Smooth muscle cell (in vitro differentiated cells): ENCODE results near the gene UNG. TPM values are rescaled to one million over a fixed set of nuclear protein-coding genes. Genes with fewer than 3 reads are reported as not detected.

Experiments used
- DNase-seq: peaks from one replicate; lab custom pipeline; 2025; ENCODE audit not compliant: unreplicated experiment; lab: John Stamatoyannopoulos, UW
- H2AFZ ChIP-seq: fragments of 200-600 bp; sonication (generic); 2 replicates; pipeline ENCODE4 v1.6.0; 2016; ENCODE audit warnings: antibody characterized with exemption, low read depth, mild to moderate bottlenecking
- H3F3A ChIP-seq: fragments of 200-600 bp; sonication (generic); 2 replicates; pipeline ENCODE4 v1.6.0; 2017; ENCODE audit warnings: antibody characterized with exemption, low read depth
- H3K27ac ChIP-seq: fragments of 200-600 bp; sonication (generic); 2 replicates; pipeline ENCODE4 v1.5.1; 2016; ENCODE audit warnings: low read depth, mild to moderate bottlenecking
- H3K27me3 ChIP-seq: fragments of 200-600 bp; sonication (generic); 2 replicates; pipeline ENCODE4 v1.6.1; 2016; ENCODE audit warnings: low read depth, mild to moderate bottlenecking
- H3K36me3 ChIP-seq: fragments of 200-600 bp; sonication (generic); 2 replicates; pipeline ENCODE4 v1.5.1; 2016; ENCODE audit warnings: low read depth
- H3K4me1 ChIP-seq: fragments of 200-600 bp; sonication (generic); 2 replicates; pipeline ENCODE4 v1.5.1; 2016; ENCODE audit warnings: low read depth
- H3K4me2 ChIP-seq: fragments of 200-600 bp; sonication (generic); 2 replicates; pipeline ENCODE4 v1.6.0; 2016; ENCODE audit warnings: mild to moderate bottlenecking
- H3K4me3 ChIP-seq: fragments of 200-600 bp; sonication (generic); 2 replicates; pipeline ENCODE4 v1.5.1; 2016; ENCODE audit warnings: mild to moderate bottlenecking
- H3K79me2 ChIP-seq: fragments of 200-600 bp; sonication (generic); 2 replicates; pipeline ENCODE4 v1.6.0; 2016; ENCODE audit warnings: low read depth, mild to moderate bottlenecking
- H3K9ac ChIP-seq: fragments of 200-600 bp; sonication (generic); 2 replicates; pipeline ENCODE4 v1.6.0; 2016; ENCODE audit warnings: low read depth
- H3K9me3 ChIP-seq: fragments of 200-600 bp; sonication (generic); replicated peaks from 2 replicates; pipeline ENCODE4 v1.5.1; 2016; ENCODE audit warnings: low read depth
- H4K20me1 ChIP-seq: fragments of 200-600 bp; sonication (generic); 2 replicates; pipeline ENCODE4 v1.6.0; 2016; ENCODE audit warnings: low read depth
- WGBS: methylation state at CpG from one replicate; pipeline ENCODE4 v1.1.7; 2016; ENCODE audit warnings: low lambda C conversion rate; 5-methylcytosine and 5-hydroxymethylcytosine counted together
- polyA plus RNA-seq: library from polyadenylated mRNA; unstranded; fragments of >200 nt; fragmentation: Nextera tagmentation; extraction: Ambion mirVana; gene quantifications from 2 replicates; pipeline ENCODE4 v1.2.1, GENCODE V29; 2016
- total RNA-seq: library from RNA; depleted of rRNA; stranded (reverse); fragments of >200 nt; gene quantifications from 2 replicates; pipeline ENCODE4 v1.2.3, GENCODE V29; 2014
- TF ChIP-seq, protein P1 (sequence below): fragments of 200-600 bp; sonication (generic); IDR thresholded peaks from 2 replicates; pipeline ENCODE4 v1.5.1; 2017; ENCODE audit warnings: borderline replicate concordance, mild to moderate bottlenecking, antibody characterized with exemption; ENCODE audit not compliant: insufficient read depth, poor library complexity, severe bottlenecking

UNG gene
- total and polyA plus RNA-seq, 2 experiments from 2014 or later, result 17.1 to 22.8 TPM

- Histone ChIP-seq H3K4me1 (peaks cover 9% of the 10 kb centered on the region), H3K9me3 (no peaks in the 10 kb centered on the region), H3K4me3 (no peak overlapping the region), H3K9ac (no peak overlapping the region), H3K4me2 (no peak overlapping the region), H3F3A (peaks cover 16% of the 10 kb centered on the region), H3K36me3 (no peaks in the 10 kb centered on the region), H3K79me2 (no peaks in the 10 kb centered on the region), H2AFZ (no peak overlapping the region), H4K20me1 (no peaks in the 10 kb centered on the region), H3K27ac (peak overlapping the region; percentile 93), H3K27me3 (no peaks in the 10 kb centered on the region)
- whole genome bisulfite sequencing, result 92% methylated on average over 6 of the region's 6 CpGs
- DNase-seq, result no peak
- TF ChIP-seq, protein P1, sequence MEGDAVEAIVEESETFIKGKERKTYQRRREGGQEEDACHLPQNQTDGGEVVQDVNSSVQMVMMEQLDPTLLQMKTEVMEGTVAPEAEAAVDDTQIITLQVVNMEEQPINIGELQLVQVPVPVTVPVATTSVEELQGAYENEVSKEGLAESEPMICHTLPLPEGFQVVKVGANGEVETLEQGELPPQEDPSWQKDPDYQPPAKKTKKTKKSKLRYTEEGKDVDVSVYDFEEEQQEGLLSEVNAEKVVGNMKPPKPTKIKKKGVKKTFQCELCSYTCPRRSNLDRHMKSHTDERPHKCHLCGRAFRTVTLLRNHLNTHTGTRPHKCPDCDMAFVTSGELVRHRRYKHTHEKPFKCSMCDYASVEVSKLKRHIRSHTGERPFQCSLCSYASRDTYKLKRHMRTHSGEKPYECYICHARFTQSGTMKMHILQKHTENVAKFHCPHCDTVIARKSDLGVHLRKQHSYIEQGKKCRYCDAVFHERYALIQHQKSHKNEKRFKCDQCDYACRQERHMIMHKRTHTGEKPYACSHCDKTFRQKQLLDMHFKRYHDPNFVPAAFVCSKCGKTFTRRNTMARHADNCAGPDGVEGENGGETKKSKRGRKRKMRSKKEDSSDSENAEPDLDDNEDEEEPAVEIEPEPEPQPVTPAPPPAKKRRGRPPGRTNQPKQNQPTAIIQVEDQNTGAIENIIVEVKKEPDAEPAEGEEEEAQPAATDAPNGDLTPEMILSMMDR, result no peak
Observed at GRCh38 chr12:109109746-109110350, 12.5 kb downstream of the UNG start.

- Histone ChIP-seq H3K4me1 (peaks cover 14% of the 10 kb centered on the region), H3K36me3 (no peaks in the 10 kb centered on the region), H3K4me3 (peak overlapping the region; percentile 65), H3K4me2 (peak overlapping the region; percentile 89), H3K9me3 (no peaks in the 10 kb centered on the region), H3K79me2 (no peaks in the 10 kb centered on the region), H3K27ac (peak overlapping the region; percentile 93), H3K27me3 (no peaks in the 10 kb centered on the region), H4K20me1 (no peaks in the 10 kb centered on the region), H3F3A (peaks cover 16% of the 10 kb centered on the region), H2AFZ (peak overlapping the region; percentile 96), H3K9ac (peak overlapping the region; percentile 89)
- TF ChIP-seq, protein P1, result no peak
- WGBS, result 10% methylated on average over 19 of the region's 28 CpGs
- DNase-seq, result peak; percentile 52
Observed at GRCh38 chr12:109110988-109111495, 13.6 kb downstream of the UNG start.

GRCh38 chr12:109112720-109113465, 15.5 kb downstream of the UNG start:
- Histone ChIP-seq H3K27ac (no peak overlapping the region), H3K79me2 (no peaks in the 10 kb centered on the region), H3K36me3 (no peaks in the 10 kb centered on the region), H3K9me3 (no peaks in the 10 kb centered on the region), H4K20me1 (no peaks in the 10 kb centered on the region), H3K4me3 (no peak overlapping the region), H3K9ac (no peak overlapping the region), H3K27me3 (no peaks in the 10 kb centered on the region), H3F3A (peaks cover 16% of the 10 kb centered on the region), H2AFZ (no peak overlapping the region), H3K4me1 (peaks cover 18% of the 10 kb centered on the region), H3K4me2 (no peak overlapping the region)
- TF ChIP-seq, protein P1, result no peak
- DNase-seq, result no peak
- WGBS, result 91% methylated on average over 11 of the region's 11 CpGs
